HG03354 (cell line): ENCODE data around the gene ZNF620.
"Not testable (repeated sequence)": the region's sequence is repeated elsewhere in the genome, so short reads cannot be mapped to it uniquely, and the experiment has no call there.

Source experiments
- ATAC-seq: cut with Tn5 transposase; IDR thresholded peaks from one replicate; pipeline ENCODE4 v1.9.1; 2021; ENCODE audit warnings: mild to moderate bottlenecking; ENCODE audit not compliant: unreplicated experiment, poor library complexity, severe bottlenecking

Gene ZNF620

DNA sequence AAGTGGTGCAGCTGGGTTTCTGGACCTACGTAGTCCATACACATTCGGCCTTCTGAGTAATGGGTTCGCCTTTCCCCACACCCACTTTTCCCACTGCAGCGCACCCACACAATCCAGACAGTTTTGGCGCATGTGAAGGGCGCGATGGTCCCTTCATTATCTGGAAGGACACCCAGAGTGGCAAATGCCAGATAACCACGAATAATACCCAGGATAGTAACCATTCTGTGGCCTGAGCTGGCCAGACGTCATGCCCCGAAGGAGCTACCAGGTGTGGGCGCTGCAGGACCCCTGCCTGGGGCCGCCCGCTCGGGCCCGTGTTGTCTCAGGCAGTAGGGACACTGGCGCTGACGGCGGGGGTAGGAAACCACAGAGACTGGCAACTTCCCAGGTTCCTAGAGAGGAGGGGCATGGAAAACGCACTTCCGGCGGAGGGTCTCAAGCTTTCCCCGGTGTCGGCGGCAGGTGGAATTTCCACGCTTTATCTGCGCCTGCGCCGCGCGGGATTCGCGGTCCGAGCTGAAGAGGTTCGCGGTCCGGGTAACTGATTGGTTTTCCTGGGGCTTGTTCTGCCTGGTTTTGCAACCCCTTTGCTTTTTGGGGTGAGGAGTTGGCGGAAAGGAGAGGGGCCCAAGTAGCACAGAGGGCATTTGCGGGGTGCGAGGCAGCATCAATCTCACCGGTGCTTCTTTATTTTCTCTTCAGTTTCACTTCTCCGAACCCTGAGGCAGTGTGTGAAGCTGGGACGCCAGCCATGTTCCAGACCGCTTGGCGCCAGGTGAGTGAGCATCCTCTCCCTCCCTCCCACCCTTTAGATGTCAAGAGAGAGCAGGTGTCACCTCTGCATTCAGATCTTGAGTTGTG, at the start of gene ZNF620:
Gene ZNF620, plus strand, starts transcription at position 441 of the 864 bp plus-strand sequence. Its CDS starts 314 bp downstream, at position 755.
- peak; percentile 89 for ATAC-seq

DNA sequence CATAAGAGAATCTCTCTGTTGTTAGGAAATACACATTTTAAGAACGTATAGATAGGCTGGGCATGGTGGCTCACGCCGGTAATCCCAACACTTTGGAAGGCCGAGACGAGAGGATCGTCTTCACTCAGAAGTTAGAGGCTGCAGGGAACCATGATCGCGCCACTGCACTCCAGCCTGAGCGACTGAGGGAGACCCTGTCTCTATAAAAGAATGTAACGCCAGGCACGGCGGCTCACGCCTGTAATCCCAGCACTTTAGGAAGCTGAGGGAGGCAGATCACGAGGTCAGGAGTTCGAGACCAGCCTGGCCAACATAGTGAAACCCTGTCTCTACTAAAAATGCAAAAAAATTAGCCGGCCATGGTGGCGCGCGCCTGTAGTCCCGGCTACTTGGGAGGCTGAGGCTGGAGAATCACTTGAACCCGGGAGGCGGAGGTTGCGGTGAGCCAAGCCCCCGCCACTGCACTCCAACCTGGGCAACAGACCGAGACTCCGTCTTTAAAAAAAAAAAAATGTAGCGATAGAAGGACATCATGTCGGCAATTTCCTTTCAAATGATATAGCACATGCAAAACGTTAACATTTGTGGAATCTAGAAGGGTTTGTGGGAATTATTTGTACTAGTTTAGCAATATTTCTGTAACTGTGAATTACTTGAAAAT, 49.4 kb upstream of the ZNF620 start:
- ATAC-seq = no peak

DNA sequence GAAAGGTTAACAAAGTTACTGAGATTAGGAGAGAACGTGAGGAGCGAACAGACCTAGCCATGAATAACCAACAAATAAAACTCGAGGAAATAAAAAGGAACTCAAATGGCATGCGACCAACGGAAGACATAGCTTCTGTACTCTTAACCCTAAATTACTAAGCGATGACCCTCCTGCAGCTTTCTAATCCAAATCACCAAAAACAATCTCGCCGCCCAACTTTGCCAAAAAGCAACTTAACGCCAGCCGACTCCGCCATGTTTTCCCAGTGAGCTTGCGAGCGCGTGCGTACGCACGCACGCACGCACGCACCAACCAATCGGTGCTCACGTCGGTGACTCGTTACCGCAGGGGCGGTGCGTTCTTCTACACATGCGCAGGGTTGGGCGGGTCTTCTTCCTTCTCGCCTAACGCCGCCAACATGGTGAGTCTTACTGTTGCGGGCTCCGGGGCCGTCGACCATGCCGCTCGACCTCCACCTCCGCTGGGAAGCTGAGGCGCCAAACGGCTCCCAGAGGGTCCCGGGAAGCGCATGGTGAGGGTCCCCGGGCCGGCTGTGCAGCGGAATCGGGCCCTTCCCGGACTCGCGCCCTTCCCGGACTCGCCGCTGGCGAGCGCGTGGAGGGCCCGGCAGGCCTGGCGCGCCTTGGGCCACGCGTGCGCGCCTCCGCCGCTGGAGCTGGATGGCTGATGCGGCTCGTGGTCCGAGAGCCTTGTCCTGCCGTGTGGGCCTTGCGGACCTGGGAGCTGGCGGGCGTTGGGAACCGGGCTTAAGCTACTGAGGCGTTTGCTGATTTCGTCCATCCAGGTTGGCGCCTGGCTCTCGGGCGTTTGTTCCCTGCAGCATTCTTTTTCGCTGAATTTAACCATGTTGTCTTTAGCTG, 48.7 kb upstream of the ZNF620 start, which contains the start of gene RPL14:
Gene RPL14, plus strand, starts transcription at position 400 of the 884 bp plus-strand sequence. Its CDS starts 133 bp downstream, at position 533.
- peak; percentile 68 for ATAC-seq

DNA sequence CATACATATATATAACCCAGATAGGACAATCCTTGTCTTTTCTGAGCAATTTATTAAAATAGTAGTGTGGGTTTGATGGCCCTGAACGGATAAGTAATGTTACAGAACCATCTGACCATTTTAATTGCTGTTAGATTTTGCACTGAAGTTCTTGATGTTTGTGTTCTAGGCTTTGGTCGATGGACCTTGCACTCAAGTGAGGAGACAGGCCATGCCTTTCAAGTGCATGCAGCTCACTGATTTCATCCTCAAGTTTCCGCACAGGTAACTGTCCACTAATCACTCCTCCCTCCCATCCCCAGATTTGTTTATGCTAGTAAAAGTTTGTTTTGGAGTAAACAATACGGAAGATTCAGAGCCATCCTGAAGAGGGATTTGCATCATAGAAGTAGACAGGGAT, 47.4 kb upstream of the ZNF620 start:
- no peak for ATAC-seq

DNA sequence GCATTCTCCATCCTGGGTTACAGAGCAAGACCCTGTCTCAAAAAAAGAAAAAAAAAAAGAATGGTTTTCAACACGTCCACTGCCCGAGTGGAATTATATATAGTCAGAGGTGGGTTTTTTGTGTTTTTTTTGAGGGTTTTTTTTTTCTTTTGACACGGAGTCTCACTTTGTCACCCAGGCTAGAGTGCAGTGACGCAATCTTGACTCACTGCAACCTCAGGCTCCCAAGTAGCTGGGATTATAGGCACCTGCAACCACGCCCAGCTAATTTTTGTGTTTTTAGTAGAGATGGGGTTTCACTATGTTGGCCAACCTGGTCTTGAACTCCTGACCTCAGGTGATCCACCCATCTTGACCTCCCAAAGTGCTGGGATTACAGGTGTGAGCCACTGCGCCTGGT, 45.4 kb upstream of the ZNF620 start:
- not testable (repeated sequence) for ATAC-seq

DNA sequence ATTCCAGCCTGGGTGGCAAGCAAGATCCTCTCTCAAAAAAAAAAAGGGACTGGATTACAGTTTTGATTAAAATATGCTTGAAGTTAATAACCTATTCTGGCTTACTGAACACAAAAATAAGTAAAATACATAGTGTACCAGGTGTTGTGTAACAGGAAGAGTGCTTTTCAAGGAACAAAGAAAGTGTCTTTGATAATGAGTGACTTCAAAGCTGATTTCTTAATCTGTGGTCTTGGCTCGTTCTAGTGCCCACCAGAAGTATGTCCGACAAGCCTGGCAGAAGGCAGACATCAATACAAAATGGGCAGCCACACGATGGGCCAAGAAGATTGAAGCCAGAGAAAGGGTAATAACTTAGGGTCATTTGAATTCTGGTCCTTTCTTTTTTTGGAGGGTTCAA, 44.7 kb upstream of the ZNF620 start:
- no peak for ATAC-seq

DNA sequence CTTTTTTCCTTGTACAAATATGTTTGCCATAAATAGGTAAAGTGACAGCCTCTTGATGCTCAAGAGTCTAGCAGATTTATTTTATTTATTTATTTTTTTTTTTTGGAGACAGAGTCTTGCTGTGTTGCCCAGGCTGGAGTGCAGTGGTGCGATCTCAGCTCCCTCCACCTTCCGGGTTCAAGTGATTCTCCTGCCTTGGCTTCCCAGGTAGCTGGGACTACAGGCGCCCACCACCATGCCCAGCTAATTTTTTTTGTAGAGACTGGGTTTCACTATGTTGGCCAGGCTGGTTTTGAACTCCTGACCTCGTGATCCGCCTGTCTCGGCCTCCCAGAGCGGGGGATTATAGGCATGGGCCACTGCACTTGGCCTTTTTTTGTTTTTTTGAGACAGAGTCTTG, 43.0 kb upstream of the ZNF620 start:
- ATAC-seq = not testable (repeated sequence)

DNA sequence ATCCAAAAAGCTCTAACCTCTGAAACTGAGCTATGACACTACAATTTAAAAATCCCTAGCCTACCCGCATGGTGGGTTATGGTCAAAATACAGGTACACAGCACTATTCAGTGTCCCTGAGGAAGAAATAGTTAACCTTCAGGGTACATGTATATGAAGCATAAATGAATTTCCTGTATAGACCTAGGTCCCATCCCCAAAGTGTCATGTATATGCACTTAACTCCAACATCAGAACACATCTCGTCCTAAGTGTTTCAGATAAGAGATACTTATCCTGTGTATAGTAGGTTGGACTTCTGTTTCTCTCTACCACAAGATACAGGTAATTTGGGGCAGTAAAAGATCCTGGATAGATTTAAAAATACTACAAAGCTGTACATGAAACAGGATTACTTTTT, 42.3 kb upstream of the ZNF620 start:
- ATAC-seq = no peak

DNA sequence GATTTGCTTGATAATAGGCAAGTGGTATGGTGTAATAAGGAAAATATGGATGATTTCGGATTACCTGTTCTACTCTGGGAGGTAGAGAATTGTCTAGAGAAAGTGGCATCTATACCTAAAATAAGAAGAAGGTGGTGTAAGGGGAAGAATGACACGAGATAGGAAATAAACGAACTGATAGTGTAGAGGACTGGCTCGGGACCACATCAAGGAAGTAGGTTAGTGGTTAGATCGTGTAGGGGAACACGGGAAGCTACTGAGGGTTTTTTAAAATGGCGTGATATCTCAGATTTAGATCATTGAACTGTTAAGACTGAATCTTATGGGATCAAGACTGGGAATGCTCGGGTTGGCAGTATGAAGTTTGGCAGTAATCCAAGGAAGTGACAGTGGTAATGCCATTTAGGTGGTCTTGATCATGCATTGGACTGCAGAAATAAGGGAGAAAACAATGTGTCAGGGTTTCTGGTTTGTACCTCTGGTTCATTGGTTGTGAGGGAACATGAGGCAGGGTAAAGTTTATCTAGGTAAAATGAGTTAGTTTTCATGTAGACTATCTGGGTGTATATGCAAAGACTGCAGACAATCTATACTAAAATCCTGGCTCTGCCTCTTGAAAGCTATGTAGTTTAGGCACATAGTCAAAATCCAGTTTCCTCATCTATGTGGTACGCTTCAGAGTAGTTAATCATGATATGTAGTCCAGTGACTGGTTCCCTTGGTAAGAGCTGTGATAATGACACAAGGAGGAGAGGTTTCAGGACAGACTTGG, 41.3 kb upstream of the ZNF620 start:
- no peak for ATAC-seq

DNA sequence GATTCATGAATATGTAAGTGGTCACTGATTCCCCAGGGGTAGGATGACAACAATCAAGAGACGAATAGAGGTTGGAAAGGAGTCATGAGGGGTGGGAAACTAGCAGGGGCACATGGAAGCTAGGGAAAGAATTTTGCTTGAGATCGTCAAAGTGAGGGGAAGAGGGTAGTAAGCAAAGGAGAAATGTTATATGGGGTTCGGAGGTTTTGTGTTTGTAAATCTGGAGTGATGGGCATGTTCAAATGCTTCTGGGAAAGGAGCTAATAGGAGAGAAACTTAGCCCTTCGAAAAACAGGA, 40.8 kb upstream of the ZNF620 start:
- ATAC-seq = no peak

DNA sequence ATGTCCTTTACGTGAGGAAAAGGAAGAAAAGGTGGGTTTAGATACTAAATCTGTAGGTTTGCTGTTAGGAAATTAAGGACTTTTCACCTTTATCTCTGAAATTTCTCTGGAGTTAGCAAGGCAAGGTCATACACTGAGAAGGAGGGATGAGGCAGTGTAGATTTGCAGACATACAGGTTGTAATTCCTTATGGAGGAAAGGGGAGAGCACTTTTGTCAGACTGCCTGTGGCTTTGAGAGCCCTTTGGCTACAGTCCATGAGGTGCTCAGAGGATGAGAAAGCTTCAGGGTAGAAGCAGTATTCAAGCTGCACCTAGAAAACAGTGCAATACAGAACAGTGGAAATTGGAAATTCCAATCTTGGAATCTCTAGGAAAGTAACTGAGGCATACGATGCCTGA, 40.4 kb upstream of the ZNF620 start:
- ATAC-seq = no peak

DNA sequence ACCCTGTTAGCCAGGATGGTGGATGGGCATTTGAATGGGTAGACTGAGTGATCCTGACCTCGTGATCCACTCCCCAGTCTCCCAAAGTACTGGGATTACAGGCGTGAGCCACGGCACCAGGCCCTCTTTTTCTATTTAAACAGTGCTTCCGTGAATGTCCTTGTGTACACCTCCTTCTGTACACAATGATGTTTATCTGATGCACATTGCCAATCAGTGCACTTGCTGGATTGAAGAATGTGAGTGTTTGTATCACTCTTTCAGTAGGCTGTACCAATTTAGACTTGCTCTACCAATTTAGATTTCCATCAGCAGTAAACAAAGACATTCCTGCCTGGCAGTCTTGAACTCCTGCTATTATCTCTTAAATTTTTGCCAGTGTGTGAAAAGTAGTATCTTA, 37.8 kb upstream of the ZNF620 start:
- no peak for ATAC-seq

DNA sequence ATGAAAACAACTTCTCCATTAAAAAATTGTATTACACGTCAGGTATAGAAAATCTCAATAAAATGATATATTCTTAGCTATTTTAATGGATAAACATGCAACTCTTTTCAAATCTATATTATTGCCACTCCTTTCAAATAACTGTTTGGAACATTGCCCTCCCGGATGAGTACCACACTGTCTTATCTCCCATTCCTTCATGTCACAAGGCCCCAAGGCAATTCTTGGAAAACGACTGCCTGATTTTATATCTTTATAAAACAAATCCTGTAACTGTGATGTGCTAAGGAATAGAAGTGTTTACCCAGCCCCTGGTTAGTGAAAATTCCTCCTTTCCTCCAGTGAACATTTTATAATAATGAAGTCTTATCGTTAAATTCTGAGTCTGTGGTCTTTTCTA, 35.1 kb upstream of the ZNF620 start:
- ATAC-seq = no peak

DNA sequence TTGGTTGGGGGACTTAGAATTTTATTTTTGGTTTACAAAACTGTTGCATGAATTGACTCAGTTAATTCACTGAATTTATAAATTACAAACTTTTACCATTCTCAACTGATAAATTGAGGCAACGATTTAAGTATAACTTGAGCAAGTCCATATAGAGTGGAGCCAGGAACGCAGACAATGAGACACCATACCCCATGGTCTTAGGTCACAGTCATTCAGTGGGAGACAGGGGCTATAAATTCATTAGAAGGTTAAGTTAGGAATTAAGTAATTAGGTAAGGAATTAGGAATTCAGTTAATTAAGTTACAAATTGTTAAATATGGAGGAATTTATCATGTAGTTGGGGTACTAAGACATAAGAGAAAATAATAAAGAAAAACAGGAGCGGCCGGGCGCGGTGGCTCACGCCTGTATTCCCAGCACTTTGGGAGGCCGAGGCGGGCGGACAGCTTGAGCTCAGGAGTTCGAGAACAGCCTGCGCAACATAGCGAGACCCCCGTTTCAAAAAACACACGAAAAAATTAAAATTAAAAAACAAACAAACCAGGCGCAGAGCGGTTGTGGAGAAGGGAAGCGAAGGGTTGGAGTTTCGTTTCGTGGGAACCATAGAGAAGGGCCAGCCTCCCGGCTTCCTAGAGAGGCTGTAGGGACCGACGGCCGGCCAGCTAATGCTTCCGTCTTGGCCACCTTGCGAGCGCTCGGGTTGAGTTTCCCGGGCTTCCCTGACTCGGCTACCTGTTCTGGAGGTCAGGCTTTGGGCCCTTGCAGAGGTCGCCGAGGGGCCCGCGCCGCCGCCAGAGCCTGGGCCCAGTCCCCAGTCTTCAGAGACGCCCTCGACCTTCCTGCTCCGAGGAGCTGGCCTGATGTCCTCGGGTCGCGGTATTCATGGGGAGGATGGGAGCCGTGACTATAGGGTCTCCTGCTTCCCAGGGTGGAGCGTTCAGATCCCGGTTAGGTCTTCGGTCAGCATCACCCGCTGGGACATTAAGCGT, 29.1 kb upstream of the ZNF620 start, which contains the start of gene ZNF619:
Gene ZNF619, plus strand, starts transcription at position 645 of the 993 bp plus-strand sequence. CDS start 858 bp downstream, outside the sequence.
- peak; percentile 89 for ATAC-seq

DNA sequence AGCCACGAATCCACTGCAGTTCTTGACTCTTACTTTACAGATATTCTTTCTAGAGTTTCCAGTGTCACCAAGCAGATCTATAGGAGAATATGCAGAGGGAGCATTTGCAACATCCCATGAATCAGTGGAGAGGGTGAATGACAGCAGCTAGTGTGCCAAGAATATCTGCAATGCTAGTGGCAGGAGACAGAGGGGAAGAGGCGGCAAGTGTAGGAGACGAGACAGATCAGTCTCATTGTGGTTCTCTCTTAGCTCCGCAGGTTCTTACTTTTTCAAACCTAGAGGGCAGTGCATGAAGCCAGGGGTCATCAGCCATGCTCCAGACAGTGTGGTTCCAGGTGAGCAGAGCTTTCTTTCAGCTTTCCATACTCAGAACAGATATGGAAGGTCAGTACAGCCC, 28.2 kb upstream of the ZNF620 start:
- ATAC-seq = peak; percentile 2

DNA sequence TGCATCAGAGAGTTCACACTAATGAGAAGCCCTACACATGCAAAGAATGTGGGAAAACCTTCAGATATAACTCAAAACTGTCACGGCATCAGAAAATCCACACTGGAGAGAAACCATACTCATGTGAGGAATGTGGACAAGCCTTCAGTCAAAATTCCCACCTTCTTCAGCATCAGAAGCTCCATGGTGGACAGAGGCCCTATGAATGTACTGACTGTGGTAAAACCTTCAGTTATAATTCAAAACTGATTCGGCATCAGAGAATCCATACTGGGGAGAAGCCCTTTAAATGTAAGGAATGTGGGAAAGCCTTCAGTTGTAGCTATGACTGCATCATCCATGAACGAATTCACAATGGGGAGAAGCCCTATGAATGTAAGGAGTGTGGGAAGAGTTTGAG, 18.7 kb upstream of the ZNF620 start:
- ATAC-seq = no peak

DNA sequence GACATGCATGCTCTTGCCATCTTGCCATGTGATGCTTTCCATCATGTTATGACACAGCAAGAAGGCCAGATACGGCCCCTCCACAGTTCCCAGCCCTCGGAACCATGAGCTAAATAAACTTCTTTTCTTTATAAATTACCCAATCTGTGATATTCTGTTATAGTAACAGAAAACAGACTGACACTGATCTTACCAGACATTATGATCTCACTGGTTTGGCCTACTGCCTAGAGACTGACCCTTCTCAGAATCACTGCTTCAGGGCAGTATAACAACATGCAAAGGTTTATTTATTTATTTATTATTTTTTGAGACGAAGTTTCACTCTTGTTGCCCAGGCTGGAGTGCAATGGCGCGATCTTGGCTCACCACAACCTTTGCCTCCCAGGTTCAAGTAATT, 14.9 kb upstream of the ZNF620 start:
- ATAC-seq = no peak

DNA sequence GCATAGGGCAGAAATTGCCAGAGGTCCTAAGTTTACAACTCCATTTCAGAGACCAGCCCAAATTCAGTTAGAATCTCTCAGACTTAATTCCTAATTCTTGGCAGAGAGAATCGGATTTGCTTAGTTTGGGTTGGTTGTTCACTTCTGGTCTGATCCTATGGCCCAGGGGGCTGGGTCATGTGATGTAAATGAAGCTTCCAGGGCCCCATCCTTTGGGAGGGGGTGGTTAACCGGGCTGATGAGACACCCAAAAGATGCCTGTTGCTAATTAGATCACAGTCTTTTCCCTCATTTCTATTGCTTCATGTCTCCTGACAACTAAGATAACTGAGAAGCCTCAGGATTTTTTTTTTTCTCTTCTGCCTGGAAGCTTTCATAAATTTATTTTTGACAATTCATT, 11.1 kb upstream of the ZNF620 start:
- ATAC-seq = no peak
